Testis (tissue), 3 donors: ENCODE results near the gene ZNF718. TPM values are rescaled to one million over a fixed set of nuclear protein-coding genes. Genes with fewer than 3 reads are reported as not detected.
"Not testable (repeated sequence)": the region's sequence is repeated elsewhere in the genome, so short reads cannot be mapped to it uniquely, and the experiment has no call there.

Experiments used
- DNase-seq: peaks from one replicate; pipeline ENCODE4 v3.0.0-alpha.2; 2019
- H3K27ac ChIP-seq, 2 donors: fragments of 200-600 bp; sonication (generic); one replicate each; pipeline ENCODE4 v1.5.1; 2019
- H3K27me3 ChIP-seq: fragments of 200-600 bp; sonication (generic); one replicate; pipeline ENCODE4 v1.5.1; 2019
- H3K36me3 ChIP-seq: fragments of 200-600 bp; sonication (generic); one replicate; pipeline ENCODE4 v1.5.1; 2017; ENCODE audit warnings: low read depth; ENCODE audit errors: missing control alignments
- H3K4me1 ChIP-seq: fragments of 200-600 bp; sonication (generic); one replicate; pipeline ENCODE4 v1.5.1; 2019
- H3K4me3 ChIP-seq, 2 donors: fragments of 200-600 bp; sonication (generic); one replicate each; pipeline ENCODE4 v1.5.1; 2017 to 2019
- H3K9me3 ChIP-seq: fragments of 200-600 bp; sonication (generic); one replicate; pipeline ENCODE4 v1.5.1; 2017
- POLR2A ChIP-seq: fragments of 450-650 bp; IDR thresholded peaks from one replicate; pipeline ENCODE4 v1.6.1; 2017; ENCODE audit warnings: antibody characterized with exemption, mild to moderate bottlenecking, moderate library complexity
- WGBS, 2 donors: methylation state at CpG; one replicate each; pipeline ENCODE4 v1.1.5; 2018; 5-methylcytosine and 5-hydroxymethylcytosine counted together
- intact Hi-C: fragments of 100-400 bp; cut with DNase I; formaldehyde crosslinking; loops from one replicate; pipeline ENCODE4 v1.15.1; 2023; ENCODE audit warnings: low total_unique reads
- polyA plus RNA-seq: library from polyadenylated mRNA; stranded (reverse); fragments of 350-450 nt; fragmentation: Illumina TruSeq; extraction: RNeasy Lipid Tissue Mini Kit (QIAGEN cat#74804); gene quantifications from one replicate; pipeline ENCODE4 v1.2.3, GENCODE V29; 2014; ENCODE audit warnings: low read depth, low replicate concordance; ENCODE audit not compliant: insufficient read depth
- total RNA-seq, 2 donors: library from RNA; depleted of rRNA; stranded (reverse); fragments of >200 nt; gene quantifications; one replicate each; pipeline ENCODE4 v1.2.3, GENCODE V29; 2016
- TF ChIP-seq, protein P1 (sequence below), 3 experiments: fragments of 450-650 bp in 2 of 3; fragments of 200-600 bp in 1 of 3; sonication (generic) in 1 of 3; IDR thresholded peaks; one replicate each; pipeline ENCODE4 v1.5.1; 2016 to 2019; ENCODE audit warnings: antibody characterized with exemption in 3 of 3, mild to moderate bottlenecking in 2 of 3, moderate library complexity in 1 of 3

ZNF718 gene
- total and polyA plus RNA-seq, 3 donors from 2014 or later = 6.8 to 28.9 (median 17.8) TPM

DNA sequence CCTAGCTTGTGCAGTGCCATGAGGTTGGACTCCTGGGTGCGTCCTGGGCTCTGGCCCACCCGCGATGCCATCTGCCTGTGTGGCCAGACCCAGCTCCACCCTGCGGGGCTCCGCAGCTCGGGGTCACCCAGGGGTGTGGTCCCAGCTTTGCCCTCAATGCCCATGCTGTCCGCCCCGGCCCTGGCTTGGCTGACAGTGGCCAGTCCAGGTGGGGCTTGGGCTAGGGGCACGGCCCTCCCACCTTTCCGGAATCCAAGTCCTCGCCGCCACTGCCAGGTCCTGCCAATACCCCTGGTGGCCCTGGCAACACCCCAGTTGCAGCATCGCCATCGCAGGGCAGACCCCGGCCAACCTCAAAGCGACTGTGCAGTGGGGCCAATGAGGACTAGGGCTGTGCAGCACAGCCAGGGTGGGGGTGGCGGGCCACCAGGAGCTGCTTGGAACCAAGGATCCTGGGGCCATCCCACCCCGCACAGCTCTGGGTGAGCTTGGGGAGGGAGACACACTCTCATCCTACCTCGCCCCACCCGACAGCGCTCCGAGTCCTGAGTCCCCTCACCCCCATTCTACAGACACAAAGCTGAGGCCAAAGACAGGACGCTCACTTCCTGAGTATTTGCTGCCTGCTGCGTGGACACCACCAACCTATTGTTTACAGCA lies 80.9 kb downstream of the ZNF718 start:
- H3K36me3 ChIP-seq = no peaks in the 10 kb centered on the region
- H3K9me3 ChIP-seq = no peaks in the 10 kb centered on the region
- intact Hi-C loops = no loop called here
- H3K27me3 ChIP-seq = no peaks in the 10 kb centered on the region
- no peak overlapping the region for H3K27ac ChIP-seq
- 97 to 98% methylated on average over 8 to 24 of the region's 24 CpGs for WGBS, 2 donors
- no peak for DNase-seq
- TF ChIP-seq, protein P1, sequence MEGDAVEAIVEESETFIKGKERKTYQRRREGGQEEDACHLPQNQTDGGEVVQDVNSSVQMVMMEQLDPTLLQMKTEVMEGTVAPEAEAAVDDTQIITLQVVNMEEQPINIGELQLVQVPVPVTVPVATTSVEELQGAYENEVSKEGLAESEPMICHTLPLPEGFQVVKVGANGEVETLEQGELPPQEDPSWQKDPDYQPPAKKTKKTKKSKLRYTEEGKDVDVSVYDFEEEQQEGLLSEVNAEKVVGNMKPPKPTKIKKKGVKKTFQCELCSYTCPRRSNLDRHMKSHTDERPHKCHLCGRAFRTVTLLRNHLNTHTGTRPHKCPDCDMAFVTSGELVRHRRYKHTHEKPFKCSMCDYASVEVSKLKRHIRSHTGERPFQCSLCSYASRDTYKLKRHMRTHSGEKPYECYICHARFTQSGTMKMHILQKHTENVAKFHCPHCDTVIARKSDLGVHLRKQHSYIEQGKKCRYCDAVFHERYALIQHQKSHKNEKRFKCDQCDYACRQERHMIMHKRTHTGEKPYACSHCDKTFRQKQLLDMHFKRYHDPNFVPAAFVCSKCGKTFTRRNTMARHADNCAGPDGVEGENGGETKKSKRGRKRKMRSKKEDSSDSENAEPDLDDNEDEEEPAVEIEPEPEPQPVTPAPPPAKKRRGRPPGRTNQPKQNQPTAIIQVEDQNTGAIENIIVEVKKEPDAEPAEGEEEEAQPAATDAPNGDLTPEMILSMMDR (IDR thresholded peaks at IDR 0.05) = no peak
- no peak for TF ChIP-seq POLR2A
- no peak overlapping the region for H3K4me3 ChIP-seq
- H3K4me1 ChIP-seq = no peaks in the 10 kb centered on the region

DNA sequence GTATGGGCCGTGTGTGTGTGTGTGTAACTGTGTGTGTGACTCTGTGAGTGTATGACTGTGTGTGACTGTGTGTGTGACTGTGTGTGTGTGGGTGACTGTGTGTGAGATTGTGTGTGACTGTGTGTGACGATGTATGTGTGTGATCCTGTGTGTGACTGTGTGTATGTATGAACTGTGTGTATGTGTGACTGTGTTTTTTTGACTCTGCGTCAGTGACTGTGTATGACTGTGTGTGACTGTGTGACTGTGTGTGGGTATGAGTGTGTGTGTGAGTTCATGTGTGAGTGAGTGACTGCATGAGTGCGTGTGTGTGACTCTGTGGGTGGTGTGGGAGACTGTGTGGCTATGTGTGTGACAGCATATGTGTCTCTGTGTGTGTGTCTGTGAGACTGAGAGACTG lies 81.8 kb downstream of the ZNF718 start:
- Histone ChIP-seq H3K27ac (no peak overlapping the region), H3K9me3 (no peaks in the 10 kb centered on the region), H3K4me1 (no peaks in the 10 kb centered on the region), H3K36me3 (no peaks in the 10 kb centered on the region), H3K27me3 (no peaks in the 10 kb centered on the region), H3K4me3 (no peak overlapping the region)
- DNase-seq = no peak
- WGBS, 2 donors = 95 to 97% methylated on average over 4 of the region's 4 CpGs
- intact Hi-C loops = no loop called here
- TF ChIP-seq, protein P1 (IDR thresholded peaks at IDR 0.05) = no peak
- no peak for TF ChIP-seq POLR2A

DNA sequence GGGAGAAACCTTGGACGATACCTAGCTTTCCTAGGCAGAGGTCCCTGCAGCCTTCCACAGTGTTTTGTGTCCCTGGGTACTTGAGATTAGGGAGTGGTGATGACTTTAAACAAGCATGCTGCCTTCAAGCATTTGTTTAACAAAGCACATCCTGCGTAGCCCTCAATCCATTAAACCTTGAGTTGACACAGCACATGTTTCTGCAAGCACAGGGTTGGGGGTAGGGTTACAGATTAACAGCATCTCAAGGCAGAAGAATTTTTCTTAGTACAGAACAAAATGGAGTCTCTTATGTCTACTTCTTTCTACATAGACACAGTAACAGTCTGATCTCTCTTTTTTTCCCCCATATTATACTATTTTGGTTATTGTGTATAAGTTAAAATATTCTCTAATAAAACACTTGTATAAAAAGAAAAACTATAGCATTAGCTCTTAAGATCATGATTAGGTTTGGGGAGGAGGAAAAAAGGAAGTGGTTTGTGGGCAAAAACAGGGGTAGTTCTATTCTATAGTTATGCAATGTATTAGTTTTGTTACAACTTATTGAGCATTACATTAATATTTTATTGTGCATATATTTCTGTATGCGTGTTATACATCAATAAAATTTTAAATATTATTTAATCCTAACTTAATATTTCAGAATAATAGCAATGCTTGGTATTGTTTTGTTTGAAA lies 84.3 kb downstream of the ZNF718 start:
- WGBS, 2 donors = 71 to 77% methylated on average over 3 of the region's 3 CpGs
- H3K36me3 ChIP-seq, H3K4me3 ChIP-seq, H3K27me3 ChIP-seq, H3K27ac ChIP-seq, intact Hi-C loops, DNase-seq, H3K9me3 ChIP-seq, H3K4me1 ChIP-seq: not testable (repeated sequence)

DNA sequence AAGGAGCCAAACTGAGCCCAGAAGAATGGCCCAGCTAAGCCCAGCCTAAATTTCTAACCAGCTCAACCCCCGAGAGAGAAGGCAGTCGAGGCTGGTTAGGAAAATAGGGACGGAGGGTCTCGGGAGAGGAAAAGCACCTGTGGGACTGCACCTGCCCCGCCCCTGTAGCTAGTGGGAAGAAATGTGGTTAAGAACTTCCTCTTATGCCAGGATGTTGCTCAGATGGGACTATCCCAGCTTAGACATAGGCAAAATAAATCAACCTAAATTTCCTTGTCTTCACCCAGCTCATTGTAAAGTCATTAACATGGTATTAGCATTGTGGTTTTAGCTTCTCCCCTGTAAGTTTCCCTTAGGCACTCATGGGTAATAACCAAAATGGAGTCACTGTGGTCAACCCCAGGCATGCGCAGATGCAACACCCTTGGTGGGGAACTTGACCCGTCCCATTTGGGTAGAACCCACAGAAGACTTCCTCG lies 86.8 kb downstream of the ZNF718 start:
- 81 to 84% methylated on average over 8 of the region's 8 CpGs for WGBS, 2 donors
- intact Hi-C loops = no loop called here
- no peaks in the 10 kb centered on the region for H3K4me1 ChIP-seq
- H3K27me3 ChIP-seq = no peaks in the 10 kb centered on the region
- no peaks in the 10 kb centered on the region for H3K9me3 ChIP-seq
- no peak overlapping the region for H3K4me3 ChIP-seq
- TF ChIP-seq, protein P1 (IDR thresholded peaks at IDR 0.05) = no peak
- no peak for TF ChIP-seq POLR2A
- H3K27ac ChIP-seq = no peak overlapping the region
- no peak for DNase-seq
- no peaks in the 10 kb centered on the region for H3K36me3 ChIP-seq

DNA sequence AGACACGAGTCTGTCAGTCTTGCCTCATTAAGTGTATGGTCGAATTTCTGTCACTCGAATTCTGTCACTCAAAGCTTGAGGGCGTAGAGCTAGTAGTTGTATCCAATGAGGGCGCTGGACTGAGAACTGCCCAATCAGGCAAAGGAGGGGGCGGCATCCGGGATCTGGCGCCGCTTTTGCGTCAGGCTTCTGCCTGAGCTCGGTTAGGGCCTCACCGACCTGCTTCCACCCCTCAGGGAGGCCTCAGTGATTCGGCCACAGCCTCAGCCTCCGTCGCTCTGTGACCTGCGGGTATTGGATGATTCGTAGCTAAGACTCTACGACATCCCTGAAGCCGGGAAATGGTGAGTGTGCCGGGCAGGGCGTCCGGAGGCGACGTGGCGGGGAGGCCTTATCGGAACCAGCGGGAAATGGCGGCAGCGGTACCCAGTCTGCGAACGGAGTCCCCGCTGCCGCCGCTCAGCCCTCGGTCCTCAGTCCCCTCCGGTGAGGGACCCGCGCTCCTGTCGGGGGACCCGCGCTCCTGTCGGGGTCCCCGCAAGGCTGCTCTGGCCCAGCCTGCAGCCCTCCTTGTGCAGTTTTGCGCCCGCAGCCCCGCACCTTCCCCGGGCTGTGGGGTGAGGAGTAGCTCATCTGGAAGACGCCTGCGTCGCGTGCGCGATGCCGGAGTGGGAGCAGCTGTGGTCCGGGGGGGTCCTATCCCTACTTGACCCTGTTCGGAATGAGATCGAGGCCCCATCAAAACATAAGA lies 88.3 kb downstream of the ZNF718 start:
- peak; percentile 28 for TF ChIP-seq POLR2A
- TF ChIP-seq, protein P1 (IDR thresholded peaks at IDR 0.05) = no peak
- H3K27ac ChIP-seq = peak overlapping the region; percentile 49 to 84
- H3K27me3 ChIP-seq = no peaks in the 10 kb centered on the region
- intact Hi-C loops = no loop called here
- H3K9me3 ChIP-seq = no peaks in the 10 kb centered on the region
- H3K36me3 ChIP-seq = no peaks in the 10 kb centered on the region
- H3K4me1 ChIP-seq = no peaks in the 10 kb centered on the region
- peak overlapping the region; percentile 67 to 73 for H3K4me3 ChIP-seq
- 2 to 4% methylated on average over 20 to 43 of the region's 57 CpGs for WGBS, 2 donors
- DNase-seq = peak; percentile 95

DNA sequence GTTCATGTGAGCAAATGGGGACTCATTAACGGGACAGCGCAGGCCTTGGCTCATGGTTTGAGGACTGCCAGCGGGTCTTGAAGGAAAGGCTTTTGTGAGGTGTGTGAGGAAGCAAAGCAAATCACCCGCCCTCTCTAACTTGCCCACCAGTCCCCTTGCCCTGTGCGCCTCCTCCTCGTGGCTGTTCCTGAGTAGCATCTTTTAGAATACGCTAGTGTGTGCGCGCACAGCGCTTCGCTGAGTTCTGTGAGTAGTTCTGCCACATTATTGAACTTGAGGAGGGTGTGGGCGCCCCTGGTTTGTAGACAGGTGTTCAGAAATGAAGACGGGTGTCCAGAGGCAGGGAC lies 88.9 kb downstream of the ZNF718 start:
- Histone ChIP-seq H3K27ac (peak overlapping the region in 1 of 2 donors; percentile 84), H3K4me3 (peak overlapping the region; percentile 67 to 73)
- WGBS, 2 donors = 5 to 23% methylated on average over 10 to 13 of the region's 13 CpGs
- intact Hi-C loops, H3K36me3 ChIP-seq, H3K27me3 ChIP-seq, H3K4me1 ChIP-seq, H3K9me3 ChIP-seq, DNase-seq: not testable (repeated sequence)
